NCI-H1436 treated with DMSO at 0.1 percent for 48 hours (cell line): ENCODE data around the gene MPV17L2.
"Not testable (repeated sequence)": the region's sequence is repeated elsewhere in the genome, so short reads cannot be mapped to it uniquely, and the experiment has no call there.

Experiments used
- DNase-seq: peaks from one replicate; lab custom pipeline; 2025; lab: John Stamatoyannopoulos, UW

Gene MPV17L2

DNA sequence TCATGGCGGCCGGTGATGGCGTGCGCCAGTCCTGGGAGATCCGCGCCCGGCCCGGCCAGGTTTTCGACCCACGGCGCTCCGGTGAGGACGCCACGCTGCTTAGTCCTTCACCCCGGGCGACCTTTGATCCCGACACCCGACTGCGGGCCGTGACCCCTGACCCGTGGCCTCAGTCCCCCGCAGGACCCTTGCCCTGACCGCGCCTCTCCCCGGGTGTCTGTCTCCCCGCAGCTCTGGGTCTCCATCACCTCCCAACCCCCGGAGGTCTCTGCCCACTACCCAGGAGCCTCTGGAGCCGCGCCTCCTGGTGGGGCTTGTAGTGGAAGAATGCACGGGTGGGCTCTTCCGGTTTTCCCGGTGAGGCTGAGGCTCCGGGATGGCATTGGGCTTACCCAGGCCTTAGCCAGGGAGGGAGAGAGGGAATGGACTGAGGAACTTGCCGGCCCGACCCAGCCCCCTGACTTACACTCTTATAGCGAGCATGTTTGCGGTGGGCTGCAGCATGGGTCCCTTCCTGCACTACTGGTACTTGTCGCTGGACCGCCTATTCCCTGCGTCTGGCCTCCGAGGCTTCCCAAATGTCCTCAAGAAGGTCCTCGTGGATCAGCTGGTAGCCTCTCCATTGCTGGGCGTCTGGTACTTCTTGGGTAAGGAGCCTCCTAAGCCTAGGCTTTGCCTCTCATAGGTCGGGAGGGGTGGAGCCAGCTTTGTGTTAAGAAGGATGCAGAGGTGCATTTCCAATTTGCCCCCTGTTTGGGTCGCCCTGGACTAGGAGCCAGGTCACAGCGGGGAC is 566 bp downstream of the MPV17L2 start:
- no peak for DNase-seq

DNA sequence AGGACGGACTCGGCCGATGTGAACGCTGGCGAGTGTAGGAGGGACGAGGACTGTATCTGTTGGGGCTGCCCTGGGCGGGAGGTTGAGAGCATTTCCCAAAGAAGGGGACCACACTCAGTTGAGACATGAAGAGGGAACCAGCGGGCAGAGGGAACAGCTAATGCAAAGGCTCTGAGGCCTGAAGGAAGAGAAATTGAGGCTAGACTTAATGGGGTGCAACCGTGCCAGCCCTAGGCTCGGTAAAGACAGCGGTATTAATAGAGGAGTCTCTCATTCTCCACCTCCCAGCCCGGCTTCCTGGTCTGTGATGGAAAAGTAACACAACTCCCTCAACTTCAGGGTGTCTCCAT is 1.1 kb downstream of the MPV17L2 start:
- no peak for DNase-seq

DNA sequence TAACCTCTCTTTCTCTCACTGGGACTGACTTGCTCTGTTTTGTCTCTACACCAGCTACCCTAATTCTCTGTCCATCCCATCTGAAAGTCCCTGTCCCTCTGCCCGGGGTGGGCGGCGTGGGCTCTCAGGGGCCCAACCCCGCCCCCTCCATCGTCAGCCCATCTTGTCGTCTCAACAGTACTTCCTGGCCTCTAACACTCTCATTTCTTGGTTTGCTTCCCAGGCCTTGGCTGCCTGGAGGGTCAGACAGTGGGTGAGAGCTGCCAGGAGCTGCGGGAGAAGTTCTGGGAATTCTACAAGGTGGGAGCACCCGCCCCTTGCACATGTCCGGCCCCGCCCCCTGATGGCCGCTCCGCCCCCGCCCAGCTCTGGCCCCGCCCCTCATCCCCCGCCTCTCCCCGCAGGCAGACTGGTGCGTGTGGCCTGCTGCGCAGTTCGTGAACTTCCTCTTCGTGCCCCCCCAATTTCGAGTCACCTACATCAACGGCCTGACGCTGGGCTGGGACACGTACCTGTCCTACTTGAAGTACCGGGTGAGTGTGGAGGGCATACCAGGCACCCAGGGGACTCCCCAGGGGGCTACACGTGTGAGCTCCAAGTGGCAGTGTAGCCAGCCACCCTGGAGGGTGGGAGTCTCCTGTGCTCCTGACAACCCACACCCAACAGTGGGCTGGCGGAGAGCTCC is 1.7 kb downstream of the MPV17L2 start:
- DNase-seq: no peak

DNA sequence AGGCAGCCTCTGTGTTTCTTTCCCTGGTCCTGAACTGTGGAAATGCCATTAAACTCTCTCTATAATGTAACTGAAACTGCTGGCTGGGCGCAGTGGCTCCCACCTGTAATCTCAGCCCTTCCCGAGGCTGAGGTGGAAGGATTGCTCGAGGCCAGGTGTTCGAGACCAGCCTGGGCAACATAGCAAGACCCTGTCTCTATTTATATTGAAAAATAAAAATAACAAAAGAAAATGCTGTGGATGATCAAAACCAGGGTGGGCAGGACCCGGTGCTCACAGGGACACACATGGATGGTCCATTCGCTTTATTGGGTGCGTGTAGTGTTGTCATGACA is 3.5 kb downstream of the MPV17L2 start:
- no peak for DNase-seq

DNA sequence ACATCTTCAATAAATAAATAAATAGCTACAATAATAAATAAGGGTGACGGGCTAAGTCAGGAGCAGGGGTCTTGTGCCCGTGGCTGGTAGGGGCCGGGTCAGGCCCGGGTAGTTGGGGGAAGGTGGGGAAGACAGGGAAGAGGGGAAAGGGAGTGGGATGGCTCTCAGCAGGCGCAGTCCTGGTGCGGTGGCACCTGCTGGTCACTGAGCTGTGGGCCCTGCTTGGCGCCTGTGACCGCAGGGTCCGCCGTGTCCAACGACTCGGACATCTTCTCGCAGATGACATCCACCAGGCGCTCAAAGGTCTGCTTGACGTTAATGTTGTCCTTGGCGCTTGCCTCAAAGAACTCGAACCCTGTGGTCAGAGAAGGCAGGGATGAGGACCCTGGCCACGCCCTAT is 4.3 kb downstream of the MPV17L2 start:
- DNase-seq: no peak

DNA sequence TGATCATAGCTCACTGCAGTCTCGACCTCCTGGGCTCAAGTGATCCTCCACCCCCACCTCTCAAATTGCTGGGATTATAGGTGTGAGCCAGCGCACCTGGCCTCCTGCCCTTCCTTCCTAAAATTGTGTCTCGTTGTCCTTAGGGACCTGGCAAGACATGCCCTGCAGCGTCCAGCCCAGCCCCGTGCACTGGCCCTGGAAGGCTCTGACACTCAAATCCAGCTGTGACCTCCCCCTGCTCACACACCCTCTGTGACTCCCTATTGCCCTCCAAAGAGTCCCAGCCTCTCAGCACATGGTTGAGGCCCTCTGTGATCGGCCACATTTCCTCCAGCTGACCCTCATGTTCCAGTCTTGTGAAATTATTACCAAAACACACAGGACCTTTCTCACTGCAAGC is 4.9 kb downstream of the MPV17L2 start:
- no peak for DNase-seq

DNA sequence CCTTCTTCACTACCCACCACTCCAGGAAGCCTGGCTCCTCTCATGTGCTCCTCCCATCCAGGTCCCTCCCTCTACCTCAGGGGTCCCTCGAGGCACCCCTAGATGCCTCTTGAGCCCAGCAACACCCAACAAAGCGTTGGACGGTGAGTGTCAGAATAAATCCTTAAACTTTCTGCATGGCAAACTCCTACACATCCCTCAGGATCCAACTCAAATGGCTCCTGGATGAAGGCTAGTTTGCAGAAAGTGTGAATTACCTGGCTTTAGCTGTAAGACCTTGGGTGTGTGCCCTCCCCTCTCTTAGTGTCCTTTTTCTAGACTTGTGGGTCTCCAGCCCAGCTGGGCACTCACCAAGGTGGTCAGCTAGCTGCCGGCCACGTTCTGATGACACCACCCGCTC is 5.4 kb downstream of the MPV17L2 start:
- no peak for DNase-seq

DNA sequence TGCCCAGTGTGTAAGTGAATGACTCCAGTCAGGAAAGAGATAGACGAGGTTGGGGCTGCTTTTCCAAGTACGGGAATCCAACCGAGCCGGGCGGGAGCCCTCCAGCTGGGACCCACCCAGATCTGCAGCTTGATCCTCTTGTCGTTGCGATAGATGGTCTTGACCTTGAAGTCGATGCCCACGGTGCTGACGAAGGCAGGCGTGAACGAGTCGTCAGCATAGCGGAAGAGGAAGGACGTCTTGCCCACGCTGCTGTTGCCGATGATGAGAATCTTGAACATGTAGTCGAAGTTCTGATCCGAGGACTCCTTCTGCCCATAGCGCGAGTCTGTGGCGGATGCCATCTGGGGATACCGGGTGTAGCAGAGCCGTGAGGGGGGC is 9.4 kb downstream of the MPV17L2 start:
- DNase-seq: no peak

DNA sequence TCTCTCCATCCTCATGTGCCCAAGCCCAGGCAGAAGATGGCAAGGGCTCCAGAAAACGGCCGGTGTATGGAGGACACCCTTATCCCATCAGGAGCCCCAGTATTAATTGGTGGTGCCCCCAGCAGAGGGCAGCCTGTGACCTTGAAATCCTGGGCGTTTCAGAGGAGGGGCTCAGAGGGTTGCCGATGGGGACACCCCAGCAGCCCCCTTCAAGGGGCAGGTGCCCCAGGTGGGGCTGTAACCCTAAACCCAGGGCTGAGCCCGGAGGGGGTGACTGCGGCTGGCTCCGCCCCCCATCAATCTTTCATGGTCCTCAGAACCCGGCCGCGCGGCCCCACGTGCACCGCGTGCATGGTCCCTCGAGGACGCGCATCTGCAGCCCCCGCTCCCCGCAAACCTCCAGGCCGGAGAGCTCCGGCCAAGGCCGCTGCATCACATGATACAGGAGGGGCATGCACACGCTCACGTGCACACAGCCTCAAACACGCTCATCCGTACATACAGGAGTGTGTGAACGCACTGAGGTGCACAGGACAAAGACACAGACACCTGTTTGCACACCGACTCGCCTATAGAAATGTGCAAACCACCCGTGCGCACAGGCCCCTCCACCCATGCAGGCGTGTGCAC is 9.9 kb downstream of the MPV17L2 start:
- no peak for DNase-seq

DNA sequence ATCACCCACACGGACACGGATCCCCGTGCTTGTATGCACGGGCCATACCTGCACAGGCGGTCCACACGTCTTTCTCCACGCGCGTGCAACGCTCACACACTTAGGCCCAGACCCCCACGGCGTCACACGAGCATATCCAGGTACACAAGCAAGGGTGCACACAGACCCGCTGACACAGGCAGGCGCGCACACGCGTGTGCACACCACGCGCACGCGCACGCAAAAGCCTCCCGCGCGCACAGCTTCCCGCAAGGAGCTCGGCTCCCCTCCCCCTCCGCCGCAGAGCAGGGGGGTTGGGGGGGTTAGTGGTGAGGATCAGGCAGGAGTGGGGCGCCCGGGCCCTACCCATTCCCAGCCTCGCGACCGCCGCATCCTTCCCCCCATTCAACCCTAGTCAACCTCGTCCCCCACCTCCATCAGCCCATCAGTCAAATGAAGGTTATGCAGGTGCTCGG is 10.4 kb downstream of the MPV17L2 start:
- DNase-seq: no peak

DNA sequence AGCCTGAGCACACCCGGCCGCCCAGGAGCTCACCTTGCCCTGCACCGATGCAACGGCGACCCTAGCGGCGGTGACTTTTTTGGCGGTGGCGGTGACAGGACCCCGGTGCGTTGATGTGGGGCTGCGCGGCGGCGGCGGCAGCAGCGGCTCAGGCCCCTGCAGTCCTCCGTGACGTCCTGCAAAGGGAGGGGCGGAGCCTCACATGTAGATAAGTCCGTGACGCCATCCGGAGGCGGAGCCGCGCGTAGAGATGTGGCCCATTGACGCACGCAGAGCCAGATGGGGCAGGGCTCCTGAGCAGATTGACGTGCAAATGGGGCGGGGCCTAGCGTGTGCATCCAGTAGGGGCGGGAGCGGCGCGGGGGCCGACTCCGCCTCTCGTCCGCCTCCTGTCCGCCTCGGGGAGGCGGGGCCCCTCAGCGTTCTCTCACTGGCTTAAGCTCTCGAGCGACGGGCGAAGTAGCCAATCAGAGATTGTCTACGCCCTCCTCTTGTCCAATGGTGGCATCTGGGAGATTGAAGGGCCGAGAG is 10.9 kb downstream of the MPV17L2 start, which contains the start of gene RAB3A:
TSS of gene RAB3A (minus strand) at position 180 of the 531 bp plus-strand sequence. CDS start 1,302 bp downstream, outside the sequence.
- peak; percentile 99 for DNase-seq

DNA sequence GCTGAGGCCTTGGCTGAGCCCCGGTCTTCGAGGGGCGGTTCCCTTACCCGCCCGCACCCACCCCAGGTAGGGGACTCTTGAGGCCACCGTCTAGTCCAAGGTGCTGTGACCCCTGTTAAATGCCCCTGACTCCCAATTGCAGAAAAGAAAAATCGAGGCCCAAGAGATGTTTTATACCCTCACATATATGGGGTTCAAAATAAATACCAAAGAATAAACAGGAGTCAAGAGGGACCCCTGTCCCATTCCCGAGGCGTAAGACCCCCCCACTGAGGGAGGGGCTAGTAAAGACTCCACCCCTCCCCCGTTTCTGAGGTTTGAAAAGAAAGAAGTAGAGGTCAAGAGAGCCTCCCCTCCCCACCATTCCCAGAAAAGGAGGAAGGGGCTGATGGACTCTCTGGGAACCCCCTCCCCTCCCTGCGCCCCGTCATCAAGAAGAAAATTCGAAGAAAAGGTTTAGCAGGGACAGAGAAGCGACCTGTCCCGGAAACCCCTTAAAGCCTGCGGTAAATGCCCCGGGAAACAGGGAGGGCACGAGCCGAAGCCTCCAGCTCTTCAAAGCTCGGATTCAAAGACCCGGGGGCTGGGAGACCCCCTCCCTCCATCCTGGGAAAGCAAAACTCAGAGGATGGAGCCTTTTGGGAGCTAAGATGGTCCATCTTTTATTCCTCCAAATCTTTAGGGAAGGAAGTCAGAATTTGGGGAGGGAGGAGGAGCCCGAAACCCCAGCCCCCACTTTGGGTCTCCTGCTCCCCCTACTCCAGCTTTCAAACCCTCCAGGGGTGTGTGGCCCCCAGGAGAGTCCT is 11.6 kb downstream of the MPV17L2 start:
- no peak for DNase-seq

DNA sequence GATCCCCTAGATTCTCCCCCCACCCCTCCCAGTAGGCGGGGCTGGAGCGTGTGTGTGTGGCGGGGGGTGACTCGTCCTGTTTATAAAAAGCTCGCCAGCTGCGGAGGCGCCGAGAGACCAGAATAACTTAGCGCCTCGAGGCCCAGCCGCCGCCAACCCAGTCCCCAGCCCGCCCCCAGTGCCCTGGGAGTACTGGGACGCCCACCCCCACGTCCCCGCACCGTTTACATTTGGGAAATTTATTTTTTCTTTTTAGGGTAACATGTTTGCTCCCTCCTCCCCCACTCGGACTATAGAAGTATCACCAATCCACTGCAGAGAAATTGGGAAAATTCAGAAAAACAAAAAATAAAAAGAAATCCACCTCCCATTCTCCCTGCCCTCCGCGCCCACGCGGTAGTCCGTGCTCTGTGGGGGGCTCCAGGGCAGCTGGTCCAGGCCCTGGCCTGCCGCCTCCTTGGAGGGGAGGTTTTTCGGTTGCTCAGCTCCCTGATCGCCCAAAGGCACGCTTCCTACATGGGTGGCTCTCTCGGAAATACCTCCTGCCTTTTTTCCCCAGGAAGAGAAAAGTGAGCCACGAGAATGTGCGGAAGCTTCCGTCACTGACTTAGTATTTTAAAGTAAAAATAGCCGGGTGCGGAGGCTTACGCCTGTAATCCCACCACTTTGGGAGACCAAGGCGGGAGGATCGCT is 12.3 kb downstream of the MPV17L2 start:
- no peak for DNase-seq

DNA sequence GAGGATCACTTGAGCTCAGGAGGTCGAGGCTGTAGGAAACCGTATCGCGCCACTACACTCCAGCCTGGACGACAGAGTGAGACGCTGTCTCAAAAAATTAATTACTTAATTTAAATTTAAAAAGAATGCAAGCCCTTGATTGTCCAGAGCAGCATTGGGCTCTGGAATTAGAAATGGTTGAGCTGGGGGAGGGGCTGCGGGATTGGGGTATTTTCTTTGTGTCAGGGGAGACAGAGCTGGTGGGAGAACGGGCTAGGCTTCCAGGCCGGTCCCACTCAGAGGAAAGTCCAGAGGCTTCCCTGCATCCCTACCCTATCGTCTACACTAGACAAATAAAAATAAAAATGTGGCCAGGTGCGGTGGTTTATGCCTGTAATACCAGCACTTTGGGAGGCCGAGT is 13.0 kb downstream of the MPV17L2 start:
- no peak for DNase-seq

DNA sequence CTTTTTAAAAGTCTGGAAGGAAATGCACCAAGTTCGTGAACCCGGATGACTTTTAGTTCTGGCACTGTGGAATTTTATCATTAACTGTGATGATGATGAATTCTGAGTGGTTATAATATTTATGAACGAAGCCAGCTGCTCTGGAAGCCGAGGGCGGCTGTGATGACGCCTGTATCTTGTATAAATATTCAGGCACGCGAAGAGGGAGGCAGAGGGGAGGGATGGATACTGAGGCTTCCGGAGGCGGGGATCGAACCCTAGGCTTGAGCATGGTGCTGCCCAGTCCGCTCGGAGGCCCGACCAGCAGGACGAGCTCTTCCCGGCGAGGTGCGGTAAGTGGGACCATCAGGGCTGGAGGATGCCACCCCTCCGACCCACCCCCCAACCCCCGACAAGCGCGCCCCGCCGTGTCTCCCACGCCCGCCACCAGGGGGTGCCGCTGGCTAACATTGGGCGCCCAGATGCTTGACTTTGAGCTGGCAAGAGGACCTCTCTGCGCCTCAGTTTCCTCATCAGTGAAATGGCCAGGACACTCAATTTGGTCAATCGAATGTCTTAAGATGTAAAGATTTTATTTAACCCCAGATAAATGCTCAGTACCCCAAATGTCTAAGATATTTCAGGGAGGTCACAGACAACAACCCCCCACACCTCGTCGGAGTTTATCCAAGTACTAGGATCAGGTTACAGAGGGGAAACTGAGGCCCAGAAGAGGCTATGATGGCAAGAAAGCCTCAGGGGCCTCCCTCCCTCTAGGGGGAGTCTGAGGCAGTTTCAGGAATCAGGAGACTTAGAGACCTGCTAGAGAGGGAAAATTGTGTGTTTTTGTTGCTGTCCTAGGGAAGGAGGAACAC is 15.3 kb downstream of the MPV17L2 start:
- no peak for DNase-seq

DNA sequence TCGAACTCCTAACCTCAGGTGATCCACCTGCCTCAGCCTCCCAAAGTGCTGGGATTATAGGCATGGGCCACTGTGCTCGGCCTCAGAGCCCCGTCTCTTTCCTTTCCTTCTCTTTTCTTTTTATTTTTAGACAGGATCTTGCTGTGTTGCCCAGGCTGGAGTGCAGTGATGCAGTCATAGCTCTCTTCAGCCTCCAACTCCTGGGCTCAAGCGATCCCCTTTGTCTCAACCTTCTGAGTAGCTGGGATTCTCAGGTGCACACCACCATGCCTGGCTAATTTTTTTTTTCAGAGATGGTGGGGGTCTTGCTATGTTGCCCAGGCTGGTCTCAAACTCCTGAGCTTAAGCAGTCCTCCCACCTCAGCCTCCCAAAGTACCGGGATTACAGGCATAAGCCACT is 16.9 kb downstream of the MPV17L2 start:
- not testable (repeated sequence) for DNase-seq

DNA sequence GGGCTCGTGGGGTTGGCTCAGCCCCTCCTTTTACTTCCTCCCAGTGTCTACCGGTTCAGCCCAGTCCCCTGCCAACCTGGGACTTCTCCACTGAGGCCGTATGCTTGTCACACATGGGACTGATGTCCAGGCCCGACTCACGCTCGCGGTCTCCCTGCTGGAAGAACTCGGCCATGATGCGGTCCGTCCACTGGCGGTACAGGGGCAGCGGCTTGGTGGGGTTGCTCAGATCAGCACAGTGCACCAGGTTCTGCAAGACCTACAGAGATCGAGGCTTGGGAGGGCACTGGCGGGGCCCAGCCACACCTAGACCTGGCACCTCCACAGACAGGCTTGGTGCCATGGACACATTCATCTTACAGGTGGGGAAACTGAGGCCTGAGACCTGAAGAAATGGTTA is 18.7 kb downstream of the MPV17L2 start:
- DNase-seq: no peak

DNA sequence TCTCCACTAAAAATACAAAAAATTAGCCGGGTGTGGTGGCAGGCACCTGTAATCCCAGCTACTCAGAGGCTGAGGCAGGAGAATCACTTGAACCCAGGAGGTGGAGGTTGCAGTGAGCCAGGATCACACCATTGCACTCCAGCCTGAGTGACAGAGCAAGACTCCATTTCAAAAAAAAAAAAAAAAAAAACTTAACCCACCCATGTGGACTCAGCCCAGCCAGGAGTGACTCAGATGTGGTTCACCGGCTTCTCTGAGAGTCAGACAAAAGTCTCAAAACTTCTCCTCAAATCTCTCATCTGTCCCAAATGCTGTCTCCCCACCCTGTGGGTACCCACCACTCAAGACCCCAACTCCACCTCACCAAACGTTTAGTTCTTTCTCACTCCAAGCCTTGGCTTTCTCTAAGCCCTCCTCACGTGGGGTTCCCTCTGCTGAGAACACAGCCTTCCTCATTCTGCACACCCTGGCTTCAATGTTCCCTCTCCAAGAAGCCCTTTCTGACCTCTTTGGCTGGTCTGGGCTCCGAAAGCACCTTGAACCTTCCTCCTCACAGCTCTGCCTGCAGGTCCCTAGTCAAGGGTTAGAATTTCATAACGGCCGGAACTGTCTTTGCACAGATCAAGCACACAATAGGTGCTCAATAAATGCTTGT is 21.9 kb downstream of the MPV17L2 start:
- DNase-seq: no peak

DNA sequence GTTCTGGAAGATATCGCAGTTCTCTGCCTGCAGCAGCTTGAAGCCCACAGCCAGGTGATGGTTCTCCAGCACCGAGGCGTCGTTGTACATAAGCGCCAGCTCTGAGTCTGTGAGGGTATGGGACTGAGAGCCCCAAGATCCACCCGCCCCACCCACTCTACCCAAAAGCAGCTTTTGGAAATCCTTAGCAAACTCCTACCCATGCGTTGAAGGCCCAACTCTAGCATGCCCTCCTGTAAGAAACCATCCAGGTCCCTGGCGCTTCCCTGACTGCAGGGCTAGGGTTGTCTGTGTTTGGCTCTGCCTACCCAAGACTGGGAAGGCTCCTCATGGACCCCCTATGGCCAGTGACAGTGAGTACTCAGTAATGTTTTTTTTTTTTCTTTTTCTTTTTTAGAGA is 23.8 kb downstream of the MPV17L2 start:
- DNase-seq: no peak

DNA sequence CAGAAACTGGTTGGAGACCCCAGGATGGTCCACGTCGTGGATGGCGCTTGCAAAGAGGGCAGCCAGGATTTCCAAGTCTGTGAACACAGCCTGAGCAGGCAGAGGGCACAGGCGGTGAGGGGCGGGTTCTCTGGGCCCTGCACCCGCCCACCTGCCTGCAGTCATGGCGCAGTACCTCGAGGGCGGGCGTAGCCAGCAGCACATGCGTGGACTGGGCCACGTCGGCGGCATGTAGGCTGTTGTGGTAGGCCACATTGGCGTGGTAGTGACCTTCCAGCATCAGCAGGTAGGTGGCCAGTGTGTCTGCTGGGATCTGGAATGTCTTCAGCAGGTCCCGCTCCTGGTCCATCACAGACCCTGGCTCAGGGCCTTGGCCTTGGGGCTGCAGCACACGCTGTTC is 25.1 kb downstream of the MPV17L2 start:
- no peak for DNase-seq
